Fibroblast of upper back skin (primary cell): ENCODE measurements around the gene KIAA1210.
"Not testable (repeated sequence)": the region's sequence is repeated elsewhere in the genome, so short reads cannot be mapped to it uniquely, and the experiment has no call there.

Source experiments
- DNase-seq: peaks from one replicate; pipeline ENCODE4 v3.0.0-alpha.2; 2013

KIAA1210 gene

GRCh38 chrX:119030990-119031389, 96.6 kb downstream of the KIAA1210 start:
- DNase-seq: no peak

DNA sequence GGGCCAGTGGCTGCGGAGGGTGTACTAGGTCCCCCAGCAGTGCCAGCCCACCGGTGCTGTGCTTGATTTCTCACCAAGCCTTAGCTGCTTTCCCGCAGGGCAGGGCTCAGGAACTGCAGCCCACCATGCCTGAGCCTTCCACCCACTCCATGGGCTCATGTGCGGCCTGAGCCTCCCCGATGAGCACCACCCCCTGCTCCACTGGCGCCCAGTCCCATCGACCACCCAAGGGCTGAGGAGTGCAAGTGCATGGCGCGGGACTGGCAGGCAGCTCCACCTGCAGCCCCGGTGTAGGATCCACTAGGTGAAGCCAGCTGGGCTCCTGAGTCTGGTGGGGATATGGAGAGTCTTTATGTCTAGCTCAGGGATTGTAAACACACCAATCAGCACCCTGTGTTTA, 98.0 kb downstream of the KIAA1210 start:
- DNase-seq: not testable (repeated sequence)

DNA sequence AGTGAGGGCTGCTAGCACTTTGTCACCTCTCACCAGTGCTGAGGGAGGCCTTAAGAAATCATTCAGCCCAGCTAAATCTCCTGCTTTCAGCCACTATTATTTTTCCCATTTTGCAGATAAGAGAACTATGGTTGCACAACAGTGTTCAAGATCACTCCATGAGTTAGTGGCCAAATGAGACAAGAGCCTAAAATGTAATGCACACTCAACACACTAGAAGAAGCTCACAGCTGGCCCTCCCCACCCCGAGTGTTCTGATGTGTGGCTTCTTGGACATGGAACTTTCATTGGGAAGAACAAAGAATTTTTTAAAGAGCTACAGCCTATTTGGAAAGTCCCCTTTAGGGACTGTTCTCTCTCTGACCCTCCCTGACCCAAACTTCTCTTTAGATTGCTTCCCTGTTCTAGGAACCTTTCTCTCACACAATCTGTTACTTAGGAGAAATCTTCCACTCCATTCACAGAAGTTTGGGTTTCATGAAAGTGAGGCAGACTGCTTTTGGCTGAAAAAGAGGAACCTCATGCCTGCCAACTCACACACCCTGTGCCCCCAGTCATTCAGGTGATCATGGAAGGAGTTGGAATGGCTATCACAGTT, 98.8 kb downstream of the KIAA1210 start:
- no peak for DNase-seq
